ENCODE data around the gene SMYD2.

The SMYD2 gene

DNA sequence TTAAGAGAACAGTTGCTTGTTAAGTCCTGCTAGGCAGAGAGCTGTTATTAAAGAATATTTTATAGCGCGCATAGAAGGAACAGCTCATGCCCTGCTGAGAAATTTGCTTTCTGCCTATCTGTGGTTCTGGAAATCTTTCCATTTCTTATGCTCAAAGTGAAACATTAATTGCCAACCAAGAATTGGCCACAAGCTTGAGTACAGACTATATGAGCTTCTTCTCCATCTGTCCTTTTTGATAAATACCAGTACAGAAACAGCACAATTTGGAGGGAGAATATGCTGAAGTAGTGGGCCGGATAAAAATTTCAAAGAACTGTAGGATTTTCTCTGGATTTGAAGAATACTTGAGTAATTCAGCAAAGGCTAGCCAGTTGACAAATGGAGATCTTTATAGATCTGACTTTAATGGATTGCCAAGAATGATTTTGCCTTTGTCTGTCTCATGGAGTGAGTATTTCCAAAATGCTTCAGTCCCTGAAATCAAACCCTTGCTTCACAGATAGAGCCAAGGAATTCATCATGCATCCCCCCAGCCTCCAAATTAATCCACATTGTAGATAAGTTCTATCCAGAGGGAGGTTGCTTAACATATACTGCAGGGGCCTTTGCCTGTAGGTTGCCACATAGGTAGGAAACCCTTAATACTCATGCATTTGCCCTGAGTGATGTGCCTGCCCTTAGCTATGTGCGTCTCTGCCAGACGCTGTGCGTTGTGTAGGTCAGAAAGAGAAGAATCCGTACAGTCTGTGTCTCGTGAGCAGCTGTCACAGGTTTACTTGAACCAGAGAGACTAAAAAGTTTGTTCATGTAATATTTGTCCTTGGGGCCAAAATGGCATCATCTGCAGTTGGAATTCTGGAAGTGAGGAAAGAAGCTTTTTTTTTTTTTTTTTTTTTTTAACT lies 44.2 kb downstream of the SMYD2 start:
- Mint-ChIP-seq H3K27ac (no peak overlapping the region), H3K4me3 (no peak overlapping the region), H3K36me3 (peaks cover 3% of the 10 kb centered on the region), H3K27me3 (no peaks in the 10 kb centered on the region), H3K9me3 (ENCODE audit: low read depth) (no peaks in the 10 kb centered on the region), H3K4me1 (ENCODE audit: low read depth) (peaks cover 4% of the 10 kb centered on the region)

DNA sequence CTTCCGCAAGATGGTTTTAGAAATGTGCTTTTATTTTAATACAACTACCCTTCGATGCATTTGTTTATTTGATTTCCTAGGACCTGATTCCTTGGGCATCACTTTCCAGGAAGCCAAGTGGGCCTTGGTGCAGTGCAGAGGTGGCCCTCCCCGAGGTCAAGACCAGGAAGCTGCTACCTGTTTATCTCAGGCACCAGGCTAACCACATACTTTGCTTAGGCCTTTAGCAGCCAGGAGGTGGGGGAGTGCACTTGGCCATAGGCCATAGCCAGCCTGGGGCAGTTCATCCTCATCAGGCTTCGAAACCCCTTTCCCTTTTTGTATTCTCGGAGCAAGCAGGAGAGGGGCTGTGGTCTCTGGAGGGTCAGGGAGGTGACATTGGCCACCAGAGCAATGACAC lies 45.4 kb downstream of the SMYD2 start:
- no peaks in the 10 kb centered on the region for H3K27me3 Mint-ChIP-seq
- H3K27ac Mint-ChIP-seq = peak overlapping the region; percentile 58
- H3K9me3 Mint-ChIP-seq (ENCODE audit: low read depth) = no peaks in the 10 kb centered on the region
- H3K36me3 Mint-ChIP-seq = peaks cover 3% of the 10 kb centered on the region
- H3K4me1 Mint-ChIP-seq (ENCODE audit: low read depth) = peaks cover 4% of the 10 kb centered on the region
- no peak overlapping the region for H3K4me3 Mint-ChIP-seq

DNA sequence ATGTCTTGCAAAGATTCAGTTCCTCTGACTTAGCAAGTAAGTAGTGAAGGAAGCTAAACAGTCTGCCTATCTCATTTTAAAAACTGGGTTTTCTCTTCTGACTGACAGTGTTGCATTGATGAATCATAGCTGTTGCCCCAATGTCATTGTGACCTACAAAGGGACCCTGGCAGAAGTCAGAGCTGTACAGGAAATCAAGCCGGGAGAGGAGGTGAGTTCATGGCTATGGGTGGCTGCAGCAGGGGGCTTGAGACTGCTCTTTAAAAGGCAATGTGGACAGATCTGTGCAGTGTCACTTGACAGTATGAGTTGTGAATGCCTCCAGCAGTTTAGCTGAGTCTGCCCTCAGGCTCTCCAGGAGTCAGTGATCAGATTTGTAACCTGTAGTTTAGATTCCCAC lies 46.6 kb downstream of the SMYD2 start:
- Mint-ChIP-seq H3K36me3 (peaks cover 6% of the 10 kb centered on the region), H3K4me3 (no peak overlapping the region), H3K9me3 (ENCODE audit: low read depth) (no peaks in the 10 kb centered on the region), H3K27ac (no peak overlapping the region), H3K27me3 (no peaks in the 10 kb centered on the region), H3K4me1 (ENCODE audit: low read depth) (peaks cover 4% of the 10 kb centered on the region)

DNA sequence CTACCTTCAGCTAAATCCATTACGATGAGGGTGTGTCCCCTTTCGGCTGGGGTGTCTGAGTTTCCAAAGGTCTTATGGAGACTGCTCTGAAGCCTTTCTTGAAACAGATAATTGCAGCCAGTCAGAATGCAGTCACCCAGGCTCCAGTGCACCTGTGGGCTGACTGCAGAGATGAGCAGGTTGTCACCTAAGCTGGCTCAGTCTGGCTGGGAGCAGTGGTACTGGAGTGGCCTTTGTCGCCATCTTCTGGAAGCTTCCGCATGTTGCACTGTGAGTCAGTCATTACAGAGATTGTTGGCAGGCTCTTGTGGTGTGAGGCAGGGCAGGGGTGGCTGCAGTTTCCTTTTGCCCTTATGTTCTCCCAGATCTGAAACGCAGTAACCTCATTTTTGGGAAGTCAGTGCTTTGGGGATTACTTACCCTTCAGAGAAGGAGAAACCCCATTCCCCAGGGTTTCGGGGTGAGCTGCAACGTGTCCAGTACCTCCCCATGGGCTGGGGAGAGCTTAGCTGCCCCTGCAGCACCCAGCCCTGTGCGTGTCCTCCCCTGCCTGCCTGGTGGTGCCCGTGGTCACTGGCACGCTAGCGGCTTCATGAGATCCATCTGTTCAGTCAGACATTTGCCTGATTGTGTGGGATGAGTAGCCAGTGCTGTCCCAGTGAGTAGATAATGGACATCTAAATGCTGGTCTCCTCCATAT lies 48.0 kb downstream of the SMYD2 start:
- H3K27ac Mint-ChIP-seq = no peak overlapping the region

DNA sequence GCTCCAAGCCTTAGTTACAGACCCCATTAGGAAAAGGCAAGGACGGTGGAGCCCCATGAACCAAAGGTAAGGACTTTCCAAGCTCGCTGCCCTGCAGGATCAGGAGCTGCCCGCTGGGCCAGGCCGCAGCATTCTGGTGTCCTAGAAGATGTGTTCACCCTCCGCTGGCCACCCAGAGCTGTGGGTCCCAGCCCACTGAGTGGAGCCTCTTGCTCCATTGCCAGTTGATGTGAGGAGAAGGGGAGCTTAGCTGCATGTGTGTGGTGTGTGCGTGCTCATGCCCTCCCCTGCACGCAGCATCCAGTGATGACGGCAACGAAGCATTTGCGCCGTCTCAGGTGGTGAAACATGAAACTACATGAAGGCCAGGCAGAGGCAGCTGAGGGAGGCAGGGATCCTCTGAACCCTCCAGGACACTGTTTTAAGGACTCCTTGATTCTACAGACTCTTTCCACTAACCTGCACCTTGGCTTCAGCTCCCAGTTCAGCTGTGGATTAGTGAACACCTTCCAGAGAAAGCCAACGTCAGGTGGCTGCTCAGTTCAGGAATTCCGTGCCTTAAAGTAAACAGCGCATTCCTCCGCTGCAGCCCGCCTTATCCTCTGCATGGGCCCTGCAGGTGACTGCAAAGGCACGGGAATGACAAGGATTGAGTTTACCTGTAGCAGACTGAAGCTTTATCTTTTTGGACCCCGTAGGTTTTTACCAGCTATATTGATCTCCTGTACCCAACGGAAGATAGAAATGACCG lies 48.7 kb downstream of the SMYD2 start:
- Mint-ChIP-seq H3K36me3 (peaks cover 6% of the 10 kb centered on the region), H3K4me3 (no peak overlapping the region), H3K9me3 (ENCODE audit: low read depth) (no peaks in the 10 kb centered on the region), H3K4me1 (ENCODE audit: low read depth) (peaks cover 4% of the 10 kb centered on the region), H3K27ac (no peak overlapping the region), H3K27me3 (no peaks in the 10 kb centered on the region)

More for the DNA sequence above, 48.0 kb downstream of the SMYD2 start:
- H3K36me3 Mint-ChIP-seq = peaks cover 6% of the 10 kb centered on the region
- H3K4me3 Mint-ChIP-seq = no peak overlapping the region
- no peaks in the 10 kb centered on the region for H3K9me3 Mint-ChIP-seq (ENCODE audit: low read depth)
- peaks cover 4% of the 10 kb centered on the region for H3K4me1 Mint-ChIP-seq (ENCODE audit: low read depth)
- no peaks in the 10 kb centered on the region for H3K27me3 Mint-ChIP-seq

DNA sequence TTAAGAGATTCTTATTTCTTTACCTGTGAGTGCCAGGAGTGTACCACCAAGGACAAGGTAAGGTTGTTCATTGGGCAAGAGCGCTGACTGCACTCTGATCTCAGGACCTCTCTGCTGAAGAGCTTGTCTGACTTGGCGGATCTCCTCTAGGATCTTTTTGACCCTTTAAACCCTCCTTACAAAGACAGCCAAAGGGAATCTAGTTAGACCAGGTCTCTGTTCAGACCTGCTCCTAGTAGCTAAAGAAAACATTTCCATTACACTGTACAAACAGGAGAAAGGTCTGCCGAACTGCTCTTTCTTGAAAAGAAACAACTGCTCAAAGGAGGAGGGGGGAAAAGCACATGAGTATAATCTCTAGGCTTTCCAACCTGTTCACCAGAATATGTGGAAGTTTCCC lies 49.3 kb downstream of the SMYD2 start:
- peaks cover 8% of the 10 kb centered on the region for H3K36me3 Mint-ChIP-seq
- H3K27ac Mint-ChIP-seq = no peak overlapping the region
- peaks cover 4% of the 10 kb centered on the region for H3K4me1 Mint-ChIP-seq (ENCODE audit: low read depth)
- no peak overlapping the region for H3K4me3 Mint-ChIP-seq
- no peaks in the 10 kb centered on the region for H3K9me3 Mint-ChIP-seq (ENCODE audit: low read depth)
- H3K27me3 Mint-ChIP-seq = no peaks in the 10 kb centered on the region

DNA sequence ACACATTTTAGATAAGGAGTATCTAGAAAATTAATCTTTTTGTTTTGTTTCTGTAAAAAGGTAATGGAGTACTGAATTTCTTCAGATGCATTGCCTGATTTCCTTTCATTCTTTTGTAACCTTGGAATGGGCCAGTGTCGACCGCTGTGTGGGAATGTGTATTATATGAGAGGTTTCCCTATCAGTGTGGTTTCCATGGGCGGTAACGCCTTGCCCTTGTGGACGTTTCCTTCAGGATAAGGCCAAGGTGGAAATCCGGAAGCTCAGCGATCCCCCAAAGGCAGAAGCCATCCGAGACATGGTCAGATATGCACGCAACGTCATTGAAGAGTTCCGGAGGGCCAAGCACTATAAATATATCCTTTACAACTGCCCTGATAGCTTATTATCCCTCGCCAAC lies 49.8 kb downstream of the SMYD2 start:
- no peak overlapping the region for H3K27ac Mint-ChIP-seq
- H3K9me3 Mint-ChIP-seq (ENCODE audit: low read depth) = no peaks in the 10 kb centered on the region
- H3K4me1 Mint-ChIP-seq (ENCODE audit: low read depth) = peaks cover 4% of the 10 kb centered on the region
- peaks cover 8% of the 10 kb centered on the region for H3K36me3 Mint-ChIP-seq
- H3K27me3 Mint-ChIP-seq = no peaks in the 10 kb centered on the region
- H3K4me3 Mint-ChIP-seq = no peak overlapping the region

DNA sequence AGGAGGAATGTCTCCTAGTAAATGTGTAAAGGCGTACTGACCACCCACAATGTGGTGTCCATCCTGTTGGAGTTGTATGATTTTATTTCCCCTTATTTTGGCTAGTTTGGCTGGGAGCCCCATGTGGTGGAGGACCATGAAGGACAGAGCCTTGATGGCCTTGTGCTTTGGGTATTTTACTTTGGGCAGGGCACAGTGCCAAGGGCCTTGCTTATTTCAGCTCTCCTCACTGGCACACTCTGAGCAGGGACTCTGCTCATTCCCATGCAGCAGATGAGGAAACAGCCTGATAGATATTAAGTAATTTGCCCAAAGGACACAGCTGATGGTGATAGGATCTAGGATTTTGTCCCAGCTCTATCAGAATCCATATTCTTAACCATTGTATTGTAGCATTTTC lies 50.2 kb downstream of the SMYD2 start:
- no peaks in the 10 kb centered on the region for H3K27me3 Mint-ChIP-seq
- no peak overlapping the region for H3K27ac Mint-ChIP-seq
- H3K9me3 Mint-ChIP-seq (ENCODE audit: low read depth) = no peaks in the 10 kb centered on the region
- peaks cover 4% of the 10 kb centered on the region for H3K4me1 Mint-ChIP-seq (ENCODE audit: low read depth)
- H3K4me3 Mint-ChIP-seq = no peak overlapping the region
- H3K36me3 Mint-ChIP-seq = peaks cover 8% of the 10 kb centered on the region

DNA sequence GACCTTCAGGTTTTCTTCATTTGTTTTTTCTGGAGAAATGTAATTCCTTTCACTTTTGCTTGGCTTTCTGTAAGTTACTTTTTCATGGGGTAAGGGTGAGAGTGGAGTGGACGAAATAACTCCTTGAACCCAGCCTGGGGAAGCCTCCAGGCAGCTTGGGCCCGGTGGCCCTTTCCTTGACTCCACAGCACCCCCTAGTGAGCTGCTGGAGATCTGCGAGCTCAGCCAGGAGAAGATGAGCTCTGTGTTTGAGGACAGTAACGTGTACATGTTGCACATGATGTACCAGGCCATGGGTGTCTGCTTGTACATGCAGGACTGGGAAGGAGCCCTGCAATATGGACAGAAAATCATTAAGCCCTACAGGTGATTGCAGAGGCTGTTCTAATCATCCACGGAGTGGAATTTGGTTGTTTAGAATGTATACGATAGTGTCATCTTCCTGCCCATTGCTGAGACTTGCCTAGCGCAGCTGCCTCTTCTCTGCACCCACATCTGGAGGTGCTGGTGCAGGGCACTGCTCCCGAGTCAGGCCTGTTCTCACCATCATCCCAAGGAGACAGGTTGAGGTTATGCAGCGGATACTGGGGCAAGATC lies 51.0 kb downstream of the SMYD2 start:
- Mint-ChIP-seq H3K27ac (no peak overlapping the region), H3K4me3 (no peak overlapping the region), H3K27me3 (no peaks in the 10 kb centered on the region), H3K4me1 (ENCODE audit: low read depth) (peaks cover 4% of the 10 kb centered on the region), H3K9me3 (ENCODE audit: low read depth) (no peaks in the 10 kb centered on the region), H3K36me3 (peaks cover 8% of the 10 kb centered on the region)

DNA sequence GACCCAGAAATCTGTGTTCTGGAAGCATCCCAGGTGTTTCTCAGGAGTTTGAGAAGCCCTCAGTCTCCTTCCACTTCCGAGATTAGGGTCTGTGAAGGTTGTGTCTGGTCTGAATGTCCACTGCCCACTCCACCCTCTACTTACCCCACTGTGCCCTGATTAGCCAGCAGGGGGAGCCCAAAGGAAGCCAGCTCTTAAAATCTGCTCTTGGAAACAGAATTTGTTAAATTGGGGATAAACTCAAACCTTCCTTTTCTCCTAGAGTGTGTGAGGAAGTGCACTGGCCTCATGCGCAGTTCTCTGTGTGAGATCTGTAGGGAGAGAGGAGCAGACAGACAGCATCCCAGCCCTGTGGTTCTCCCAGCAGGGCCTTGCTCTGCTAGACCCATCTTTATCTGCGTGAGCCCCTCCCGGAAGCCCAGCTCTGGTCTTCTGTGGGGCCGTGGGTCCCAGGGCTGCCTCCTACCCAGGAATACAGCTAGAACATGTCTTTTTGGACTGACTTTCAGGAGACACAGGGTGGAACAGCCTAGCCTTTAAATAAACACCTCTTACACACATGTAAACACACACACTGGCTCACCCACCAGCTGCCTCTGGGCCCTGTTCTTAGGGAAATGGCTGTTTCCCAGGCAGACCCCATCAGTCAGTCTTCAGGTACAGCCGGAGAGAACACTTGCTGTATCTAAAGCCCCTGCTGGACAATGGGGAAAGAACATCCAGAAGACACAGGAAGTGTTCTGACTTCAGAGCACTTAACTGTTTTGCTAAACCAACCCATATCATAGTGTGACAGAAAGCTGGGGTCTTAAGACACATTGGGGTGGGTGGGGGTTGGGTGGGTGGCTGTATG lies 52.2 kb downstream of the SMYD2 start:
- no peak overlapping the region for H3K27ac Mint-ChIP-seq
- H3K9me3 Mint-ChIP-seq (ENCODE audit: low read depth) = no peaks in the 10 kb centered on the region
- H3K36me3 Mint-ChIP-seq = peaks cover 8% of the 10 kb centered on the region
- no peaks in the 10 kb centered on the region for H3K27me3 Mint-ChIP-seq
- H3K4me3 Mint-ChIP-seq = no peak overlapping the region
- no peaks in the 10 kb centered on the region for H3K4me1 Mint-ChIP-seq (ENCODE audit: low read depth)

DNA sequence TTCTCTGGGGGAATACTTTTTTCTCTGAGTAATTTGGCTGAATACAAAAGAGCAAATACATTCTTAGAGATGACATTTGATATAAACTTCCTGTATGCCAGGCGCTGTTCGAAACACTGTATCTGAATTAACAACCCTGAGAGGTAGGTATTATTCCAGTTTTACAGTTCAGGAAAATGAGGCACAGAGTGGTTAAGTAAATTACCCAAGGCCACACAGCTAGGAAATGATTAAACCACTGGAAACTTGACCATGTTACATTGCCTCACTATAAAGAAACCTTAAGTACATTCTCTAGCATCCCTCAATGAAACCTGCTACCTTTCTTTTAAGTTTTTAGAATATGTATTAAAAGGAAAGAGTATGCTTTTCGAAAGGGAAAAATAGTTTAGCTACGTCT lies 54.6 kb downstream of the SMYD2 start:
- Mint-ChIP-seq H3K4me1 (ENCODE audit: low read depth) (no peaks in the 10 kb centered on the region), H3K27me3 (no peaks in the 10 kb centered on the region), H3K36me3 (peaks cover 16% of the 10 kb centered on the region), H3K4me3 (no peak overlapping the region), H3K9me3 (ENCODE audit: low read depth) (no peaks in the 10 kb centered on the region), H3K27ac (no peak overlapping the region)

DNA sequence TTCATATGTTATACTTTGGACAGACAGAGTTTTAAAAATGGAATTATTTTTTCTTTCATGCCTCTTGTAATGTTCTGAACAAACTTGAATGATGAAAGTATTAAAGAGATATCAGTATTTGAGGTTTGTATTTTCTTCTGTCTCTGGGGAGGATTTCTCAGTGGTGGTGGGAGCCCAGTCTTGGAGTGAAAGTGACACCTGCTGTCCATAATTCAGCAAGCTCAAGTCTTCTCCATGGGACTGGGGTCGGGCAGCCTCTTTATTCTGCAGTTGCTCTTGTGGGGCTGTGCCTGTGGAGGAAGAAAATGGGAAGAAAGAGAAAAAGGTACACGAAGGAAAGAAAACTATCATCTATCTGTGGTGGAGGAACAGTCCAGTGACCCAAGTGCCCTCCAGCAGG lies 56.1 kb downstream of the SMYD2 start:
- no peak overlapping the region for H3K27ac Mint-ChIP-seq

DNA sequence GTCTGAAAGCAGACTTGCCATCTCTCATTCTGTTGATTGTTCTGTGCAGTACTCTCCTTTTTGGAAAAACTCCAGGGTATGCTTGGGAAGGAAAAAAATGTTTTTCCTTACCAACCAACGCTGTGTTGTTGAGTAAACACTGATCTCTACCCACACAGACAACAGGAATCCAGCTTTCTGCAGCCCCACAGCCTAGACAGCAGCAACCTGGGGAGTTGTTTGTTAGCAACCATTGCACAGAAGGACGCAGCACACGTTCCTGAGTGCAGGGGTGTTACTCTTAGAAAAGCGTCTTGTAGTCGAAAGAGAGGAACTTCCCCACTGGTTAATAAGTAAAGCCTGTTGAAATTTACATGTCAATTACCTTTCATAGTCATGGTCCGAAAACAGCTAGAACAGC lies 56.6 kb downstream of the SMYD2 start:
- no peaks in the 10 kb centered on the region for H3K9me3 Mint-ChIP-seq (ENCODE audit: low read depth)
- H3K27ac Mint-ChIP-seq = no peak overlapping the region
- no peaks in the 10 kb centered on the region for H3K4me1 Mint-ChIP-seq (ENCODE audit: low read depth)
- no peaks in the 10 kb centered on the region for H3K27me3 Mint-ChIP-seq
- peaks cover 25% of the 10 kb centered on the region for H3K36me3 Mint-ChIP-seq
- no peak overlapping the region for H3K4me3 Mint-ChIP-seq

More for the DNA sequence above, 56.1 kb downstream of the SMYD2 start:
- H3K9me3 Mint-ChIP-seq (ENCODE audit: low read depth) = no peaks in the 10 kb centered on the region
- peaks cover 21% of the 10 kb centered on the region for H3K36me3 Mint-ChIP-seq
- H3K27me3 Mint-ChIP-seq = no peaks in the 10 kb centered on the region
- H3K4me3 Mint-ChIP-seq = no peak overlapping the region
- H3K4me1 Mint-ChIP-seq (ENCODE audit: low read depth) = no peaks in the 10 kb centered on the region

DNA sequence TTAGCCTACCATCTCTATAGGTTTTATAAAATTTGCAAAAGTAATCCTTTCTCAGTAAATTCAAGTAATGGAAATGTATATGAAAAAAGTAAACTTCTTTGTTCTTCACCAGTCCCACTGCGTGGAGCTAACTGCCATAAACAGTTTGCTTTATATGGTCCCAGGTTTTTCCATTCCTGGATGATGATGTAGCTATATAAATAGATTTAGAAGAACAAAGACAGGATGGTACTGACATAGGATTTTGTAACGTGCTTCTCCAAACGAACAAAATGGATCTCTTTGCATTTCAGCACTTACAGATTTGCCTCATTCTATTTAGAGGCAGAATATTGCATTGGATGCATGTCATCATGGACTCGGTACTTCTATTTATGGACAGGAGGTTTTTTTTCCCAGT lies 57.3 kb downstream of the SMYD2 start:
- no peaks in the 10 kb centered on the region for H3K27me3 Mint-ChIP-seq
- no peak overlapping the region for H3K4me3 Mint-ChIP-seq
- no peaks in the 10 kb centered on the region for H3K4me1 Mint-ChIP-seq (ENCODE audit: low read depth)
- no peaks in the 10 kb centered on the region for H3K9me3 Mint-ChIP-seq (ENCODE audit: low read depth)
- H3K27ac Mint-ChIP-seq = no peak overlapping the region
- H3K36me3 Mint-ChIP-seq = peaks cover 25% of the 10 kb centered on the region
